HG02840 (cell line): Measurements from ENCODE around the gene CCDC85C.

Source experiments
- ATAC-seq: cut with Tn5 transposase; IDR thresholded peaks from one replicate; pipeline ENCODE4 v1.9.1; 2021; ENCODE audit warnings: mild to moderate bottlenecking, moderate library complexity, moderate number of reproducible peaks; ENCODE audit not compliant: unreplicated experiment, low FRiP score

CCDC85C gene

DNA sequence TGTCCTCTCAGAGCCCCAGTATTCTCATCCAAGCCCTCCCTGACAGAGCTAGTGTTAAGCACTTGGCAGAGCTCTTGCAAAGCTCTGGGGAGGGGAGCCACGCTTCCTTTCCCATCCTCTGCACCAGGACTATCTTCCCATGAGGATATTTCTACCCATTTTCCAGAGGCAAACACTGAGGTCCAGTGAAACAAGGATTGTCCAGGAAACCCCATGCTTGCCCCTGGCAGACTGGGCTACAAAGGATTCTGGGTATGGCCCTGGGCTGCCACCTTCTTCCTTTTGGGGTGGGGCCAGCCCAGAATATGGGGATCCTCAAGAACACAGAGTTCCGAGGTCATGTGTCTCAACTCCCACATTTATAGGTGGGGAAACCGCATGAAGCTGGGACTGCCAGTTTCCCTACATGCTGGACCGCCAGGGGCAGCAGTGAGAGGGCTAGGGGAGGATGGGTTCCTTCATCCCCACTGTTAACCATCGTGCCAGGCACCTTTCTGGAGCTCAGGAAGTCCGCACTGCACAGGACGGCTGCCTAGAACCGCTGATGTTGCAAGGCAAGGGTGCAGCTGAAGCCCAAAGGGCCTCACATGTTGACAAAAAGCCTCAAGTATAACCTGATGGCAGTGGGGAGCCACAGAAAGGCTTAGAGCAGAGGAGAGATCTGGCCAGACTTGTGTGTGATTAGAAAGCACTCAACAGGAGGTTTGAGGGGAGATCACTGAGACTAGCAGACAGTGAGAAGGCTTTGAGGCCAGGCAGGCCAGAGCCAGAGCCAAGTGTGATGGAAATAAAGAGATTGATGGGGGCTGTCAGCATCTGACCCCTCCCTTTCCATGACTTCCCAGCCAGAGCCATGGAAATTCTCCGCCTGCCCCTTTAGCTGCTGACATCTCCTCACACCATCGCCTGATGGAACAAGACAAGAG is 5.5 kb upstream of the CCDC85C start:
- ATAC-seq: no peak

DNA sequence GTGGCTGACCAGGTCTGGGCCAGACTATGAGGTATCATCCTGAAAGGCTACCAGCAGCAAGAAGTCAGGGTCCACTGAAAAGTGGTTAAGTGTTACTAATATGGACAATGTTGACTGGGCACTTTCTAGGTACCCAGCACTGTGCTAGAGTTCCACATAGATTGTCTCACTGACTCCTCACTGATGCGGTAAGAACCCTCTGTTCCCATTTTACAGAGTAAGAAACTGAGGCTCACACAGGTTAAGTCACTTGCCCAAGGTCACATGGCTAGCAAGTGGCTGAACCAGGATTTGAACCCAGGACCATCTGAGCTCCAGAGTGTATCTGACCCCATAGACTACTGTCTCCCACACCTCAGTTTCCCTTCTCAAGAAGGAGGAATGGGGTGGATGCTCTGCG is 4.6 kb upstream of the CCDC85C start:
- ATAC-seq: no peak

DNA sequence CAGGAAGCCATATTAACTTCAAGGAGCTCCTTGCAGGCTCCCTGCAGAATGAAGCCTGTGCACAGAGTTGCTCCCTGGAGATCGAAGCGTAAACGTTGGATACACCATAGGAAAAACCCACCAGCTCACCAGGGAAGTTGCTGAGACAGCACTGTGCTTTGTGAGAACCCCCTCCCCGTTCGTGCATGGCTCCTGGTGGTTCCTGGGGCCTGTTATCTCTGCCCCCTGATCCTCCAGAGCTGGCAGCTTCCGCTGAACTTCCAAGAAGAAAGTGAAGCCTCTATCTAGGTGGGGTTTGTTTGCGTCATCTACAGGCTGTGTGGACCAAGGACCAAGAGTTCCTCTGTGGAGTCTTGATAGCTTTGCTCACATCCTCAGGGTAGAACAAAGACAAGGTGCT is 2.4 kb upstream of the CCDC85C start:
- ATAC-seq: no peak

DNA sequence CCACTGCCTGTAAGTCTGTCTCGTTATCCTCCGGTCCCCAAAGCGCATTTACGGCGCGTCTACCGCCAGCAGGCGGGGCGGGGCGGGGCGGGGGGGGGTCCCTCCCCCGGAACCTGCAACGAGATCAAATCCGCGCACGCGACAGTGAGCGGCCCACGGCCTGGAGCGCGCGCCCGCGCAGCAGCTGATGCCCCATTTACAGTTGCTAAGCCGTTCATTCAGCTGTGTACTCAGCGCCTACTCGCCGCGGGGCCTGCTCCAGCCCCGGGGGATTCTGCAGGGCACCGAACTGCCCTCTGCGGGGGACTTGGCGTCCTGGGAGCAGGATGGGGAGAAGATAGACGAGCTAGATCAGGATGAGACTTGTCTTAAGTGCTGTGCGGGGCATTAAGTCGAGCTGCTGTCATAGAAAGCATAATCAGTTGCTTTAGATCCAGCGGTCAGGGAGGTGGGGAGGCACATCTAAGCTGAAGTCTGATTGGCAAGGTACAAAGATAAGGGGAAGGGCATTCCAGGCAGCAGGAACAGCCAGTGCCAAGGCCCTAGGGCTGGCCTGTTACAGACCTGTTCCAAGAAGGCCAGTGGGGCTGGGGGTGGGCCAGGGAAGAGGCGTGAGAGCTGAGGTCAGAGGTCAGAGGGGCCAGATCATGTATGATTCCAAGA is 1.4 kb upstream of the CCDC85C start:
- ATAC-seq: no peak

DNA sequence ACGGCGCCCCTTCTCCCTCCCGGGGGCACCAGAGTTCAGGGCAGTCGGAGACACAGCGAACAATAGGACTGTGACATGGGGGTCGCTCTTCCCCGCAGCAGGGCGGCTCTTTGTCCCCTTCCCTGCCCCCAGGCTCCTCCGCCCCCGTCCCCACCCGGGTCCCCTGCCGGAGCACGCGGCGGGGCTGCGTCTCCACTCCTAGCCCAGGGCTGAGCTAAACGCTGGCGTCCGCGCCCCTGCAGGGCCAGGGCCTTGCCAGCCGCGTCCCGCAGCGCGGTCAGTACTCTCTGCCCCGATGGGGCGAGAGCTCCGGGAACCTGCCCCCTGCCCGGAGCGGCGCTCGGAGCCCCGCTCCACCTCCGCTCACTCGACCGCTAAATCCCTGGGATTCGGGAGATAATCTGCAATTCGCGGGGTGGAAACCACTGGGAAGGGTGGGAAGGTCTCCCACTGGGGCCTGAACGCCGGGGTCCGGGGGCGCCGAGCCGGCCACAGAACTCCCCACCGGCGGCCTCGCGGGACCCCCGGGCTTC is 825 bp upstream of the CCDC85C start:
- peak; percentile 11 for ATAC-seq

DNA sequence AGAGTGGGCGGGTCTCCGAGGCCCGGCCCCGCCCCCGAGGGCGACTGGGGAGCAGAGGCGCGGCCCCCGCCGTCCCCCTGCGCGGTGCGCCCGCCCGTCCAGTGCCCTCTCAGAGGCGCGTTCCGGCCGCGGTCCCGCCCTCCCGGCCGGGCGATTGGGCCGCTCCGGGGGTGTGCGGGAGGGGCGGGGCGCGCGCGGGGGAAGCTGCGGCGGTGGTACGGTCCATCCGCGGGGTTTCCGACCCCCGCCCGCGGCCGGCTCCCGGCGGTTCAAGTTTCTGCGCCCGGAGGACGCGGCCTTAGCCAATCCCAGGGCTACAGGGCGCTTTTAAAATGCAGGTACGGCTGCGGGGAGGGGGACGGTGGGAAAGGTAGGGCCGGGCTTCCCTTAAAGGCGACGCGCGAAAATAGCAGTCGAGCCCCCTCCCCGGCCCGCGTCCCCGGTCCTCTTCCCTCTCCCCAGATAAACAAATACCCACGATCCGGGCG is 315 bp upstream of the CCDC85C start:
- ATAC-seq: peak; percentile 81

DNA sequence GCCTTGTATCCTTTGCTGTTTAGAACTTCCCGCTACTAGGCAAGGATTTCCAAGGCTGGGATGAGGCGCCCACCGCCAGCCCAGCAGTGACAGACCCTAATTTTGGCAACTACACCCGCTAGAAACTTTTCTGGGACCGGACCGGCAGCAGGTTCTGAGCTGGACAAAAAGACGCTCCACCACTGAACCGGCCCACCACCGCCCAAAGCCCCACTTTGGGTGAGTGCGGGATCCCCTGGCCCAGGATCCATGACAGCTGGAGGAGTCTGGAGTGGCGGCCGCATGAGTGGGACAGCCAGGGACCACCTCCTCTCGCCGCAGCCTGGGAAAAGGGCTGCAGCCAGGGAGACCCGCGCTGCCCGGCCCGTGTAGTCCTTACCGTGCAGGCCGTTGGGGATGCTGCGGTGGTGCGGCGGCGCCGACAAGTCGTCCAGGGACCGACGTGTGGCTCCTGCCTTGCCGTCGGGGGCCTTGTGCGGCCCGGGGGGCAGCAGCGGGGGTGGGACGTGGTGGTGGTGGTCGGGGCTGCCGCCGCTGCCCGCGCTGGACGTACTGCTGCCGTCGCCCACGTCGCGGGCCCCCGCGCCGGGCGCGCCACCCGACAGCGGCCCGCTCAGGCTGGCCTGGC is 1.1 kb downstream of the CCDC85C start:
- ATAC-seq: no peak

DNA sequence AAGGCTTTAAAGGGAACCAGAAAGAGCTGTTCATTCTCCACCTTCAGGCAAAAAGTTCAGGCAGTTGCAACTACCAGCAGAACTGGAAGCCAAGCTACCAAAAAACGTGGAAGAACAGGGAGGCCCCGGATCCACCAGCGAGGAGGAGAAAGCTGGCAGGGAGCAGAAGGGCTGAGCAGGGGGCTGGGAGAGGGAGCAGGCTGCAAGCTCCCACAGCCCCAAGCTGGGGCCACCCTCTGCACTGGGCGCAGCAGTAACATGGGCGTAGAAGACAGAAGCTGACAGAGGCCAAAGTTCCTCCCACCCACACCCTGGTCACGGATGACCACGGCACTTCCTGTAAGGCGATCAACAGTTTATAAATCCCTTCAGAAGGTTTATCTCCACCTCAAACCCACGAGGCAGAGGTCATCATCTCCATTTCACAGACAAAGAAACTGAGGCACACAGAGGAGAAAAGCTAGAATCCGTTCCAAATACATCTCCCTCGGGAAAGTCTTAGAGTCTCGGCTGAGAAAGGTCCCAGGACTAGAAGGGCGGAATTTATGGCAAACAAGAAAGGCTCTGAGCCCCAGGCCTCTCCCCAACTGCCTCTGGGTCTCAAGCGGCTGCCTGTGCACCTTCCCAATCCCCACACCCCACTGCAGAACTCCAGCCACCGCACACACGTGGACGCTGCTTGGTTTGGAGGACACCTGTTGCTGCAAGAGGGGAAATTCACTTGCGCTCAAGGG is 1.8 kb downstream of the CCDC85C start:
- no peak for ATAC-seq

DNA sequence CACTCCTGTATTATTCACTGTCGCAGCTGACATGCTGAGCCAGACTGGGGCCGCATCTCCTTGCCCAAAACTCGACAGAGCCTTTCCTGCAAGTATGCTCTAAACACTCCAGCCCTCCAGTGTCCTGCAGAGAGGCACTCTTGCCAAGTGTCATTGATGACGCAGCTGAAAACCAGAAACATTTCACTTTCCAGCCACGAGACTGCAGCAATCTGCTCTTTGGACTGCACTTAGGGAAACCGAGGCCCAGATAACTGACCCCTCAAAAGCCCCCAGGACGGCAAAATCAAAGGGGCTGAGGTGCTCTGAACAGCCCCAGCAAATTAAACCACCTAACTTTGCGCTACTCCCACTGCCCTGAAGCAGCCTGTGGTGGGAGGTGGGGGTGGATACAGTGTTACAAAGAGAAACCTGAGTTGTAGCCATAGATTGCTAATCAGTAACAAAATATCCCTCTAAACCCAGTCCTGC is 2.6 kb downstream of the CCDC85C start:
- ATAC-seq: no peak

DNA sequence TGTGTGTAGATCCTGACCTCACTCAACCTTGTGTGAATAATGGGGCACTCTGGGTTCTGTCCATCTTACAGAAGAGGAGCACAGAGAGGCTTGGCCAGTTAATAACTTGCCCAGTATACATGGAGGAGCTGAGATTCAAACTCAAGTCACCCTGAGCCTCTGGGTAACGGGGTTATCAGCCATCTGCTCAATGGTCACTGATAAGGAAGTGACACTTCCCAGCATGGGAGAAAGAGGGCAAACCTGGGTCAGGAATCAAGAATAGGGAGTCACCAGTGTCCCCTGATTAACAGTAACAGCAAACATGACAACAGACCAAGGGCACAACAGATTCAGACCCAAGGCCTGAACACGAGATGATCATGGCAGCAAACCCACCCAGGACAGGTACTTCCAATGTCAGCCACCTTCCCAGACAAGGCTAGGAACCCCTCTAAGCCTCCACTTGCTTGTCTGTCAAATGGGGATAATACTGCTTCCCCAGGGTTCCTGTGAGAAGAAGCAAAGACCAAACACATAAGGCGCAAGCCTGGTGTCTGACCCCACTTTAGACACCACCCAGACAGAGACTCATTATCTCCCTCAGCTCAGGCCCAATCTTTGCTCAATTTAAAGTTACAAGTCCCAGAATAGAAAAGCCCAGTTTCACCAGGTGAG is 3.6 kb downstream of the CCDC85C start:
- ATAC-seq: no peak

DNA sequence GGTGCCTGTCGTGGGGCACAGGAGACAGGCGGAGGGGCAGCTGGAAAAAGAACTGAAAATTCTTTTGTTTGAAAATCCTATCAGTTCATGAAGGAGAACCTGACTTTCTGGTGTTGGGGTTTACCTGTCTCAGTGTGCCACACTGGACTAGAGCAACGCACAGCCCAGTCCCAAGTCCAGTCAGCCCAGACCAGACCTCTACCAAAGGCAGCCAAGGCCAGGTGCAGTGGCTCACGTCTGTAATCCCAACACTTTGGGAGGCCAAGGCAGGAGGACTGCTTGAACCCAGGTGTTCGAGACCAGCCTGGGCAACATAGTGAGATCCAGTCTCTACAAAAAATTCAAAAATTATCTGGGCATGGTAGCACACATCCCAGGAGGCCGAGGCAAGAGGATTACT is 4.6 kb downstream of the CCDC85C start:
- ATAC-seq: no peak

DNA sequence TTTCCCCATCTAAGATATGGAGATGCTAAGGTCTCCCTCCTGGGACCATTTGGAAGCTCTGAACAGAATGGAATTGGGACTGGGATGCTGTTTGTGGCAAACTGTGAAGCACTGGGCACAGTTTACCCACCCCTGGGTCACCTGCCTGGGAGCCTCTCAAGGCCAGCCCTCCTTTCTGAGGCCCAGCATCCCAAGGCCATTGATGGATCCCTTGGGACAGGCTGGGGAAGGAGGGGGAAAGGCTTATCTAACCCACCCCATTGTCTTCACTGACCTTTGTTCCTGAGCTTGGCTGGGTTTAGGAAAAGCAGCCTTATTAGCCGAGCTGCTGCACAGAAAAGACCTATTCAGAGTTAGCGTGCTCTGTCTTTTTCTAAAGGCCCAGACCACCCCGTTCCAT is 5.2 kb downstream of the CCDC85C start:
- no peak for ATAC-seq

DNA sequence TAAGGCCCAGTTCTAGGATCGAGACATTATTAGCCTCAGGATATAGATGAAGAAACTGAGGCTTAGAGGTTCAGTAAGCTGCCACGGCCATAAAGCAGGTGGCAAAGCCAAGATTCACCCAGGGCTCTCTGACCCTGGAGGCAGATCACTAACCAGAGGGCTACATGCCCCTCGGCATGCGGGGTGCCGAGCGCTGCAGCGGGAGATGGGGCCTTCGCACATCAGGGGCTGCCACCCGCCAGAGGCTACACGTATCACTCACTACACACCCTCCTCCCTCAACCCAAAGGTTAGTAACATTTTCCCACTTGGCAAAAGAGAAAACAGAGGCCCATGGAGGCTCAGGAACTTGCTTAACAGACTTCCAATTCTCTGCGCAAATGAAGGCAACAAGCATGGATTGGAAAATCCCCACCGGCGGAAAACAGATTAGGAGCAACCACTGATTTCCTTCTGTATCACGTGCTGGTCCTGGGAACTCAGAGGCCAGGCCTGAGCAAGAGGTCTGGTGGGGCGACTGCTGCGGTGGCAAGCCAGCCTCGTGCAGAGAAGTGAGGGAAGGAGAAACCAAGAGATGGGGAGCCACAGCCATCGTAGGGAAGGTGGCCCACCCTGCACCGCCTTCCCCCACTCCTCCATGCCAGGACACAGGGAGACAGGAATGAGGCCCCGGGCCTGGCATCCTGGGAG is 6.0 kb downstream of the CCDC85C start:
- no peak for ATAC-seq

DNA sequence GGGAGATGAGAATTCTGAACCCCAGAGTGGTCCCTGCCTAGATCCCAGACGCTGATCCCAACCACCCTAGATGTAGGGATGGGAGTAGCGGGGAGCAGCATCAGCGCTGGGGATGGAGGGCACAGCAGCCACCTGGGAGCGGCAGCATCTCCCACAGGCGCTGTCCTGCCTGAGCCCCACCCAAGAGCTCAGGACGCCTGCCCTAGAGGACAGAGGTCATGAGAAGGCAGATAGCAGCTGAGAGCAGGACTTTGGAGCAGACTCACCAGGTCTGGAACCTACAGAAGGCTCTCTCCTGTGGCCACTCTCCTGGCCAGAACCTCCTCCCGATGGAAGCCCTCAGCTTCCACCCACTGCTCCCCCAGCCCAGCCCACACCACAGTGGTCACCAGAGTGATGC is 7.2 kb downstream of the CCDC85C start:
- no peak for ATAC-seq

DNA sequence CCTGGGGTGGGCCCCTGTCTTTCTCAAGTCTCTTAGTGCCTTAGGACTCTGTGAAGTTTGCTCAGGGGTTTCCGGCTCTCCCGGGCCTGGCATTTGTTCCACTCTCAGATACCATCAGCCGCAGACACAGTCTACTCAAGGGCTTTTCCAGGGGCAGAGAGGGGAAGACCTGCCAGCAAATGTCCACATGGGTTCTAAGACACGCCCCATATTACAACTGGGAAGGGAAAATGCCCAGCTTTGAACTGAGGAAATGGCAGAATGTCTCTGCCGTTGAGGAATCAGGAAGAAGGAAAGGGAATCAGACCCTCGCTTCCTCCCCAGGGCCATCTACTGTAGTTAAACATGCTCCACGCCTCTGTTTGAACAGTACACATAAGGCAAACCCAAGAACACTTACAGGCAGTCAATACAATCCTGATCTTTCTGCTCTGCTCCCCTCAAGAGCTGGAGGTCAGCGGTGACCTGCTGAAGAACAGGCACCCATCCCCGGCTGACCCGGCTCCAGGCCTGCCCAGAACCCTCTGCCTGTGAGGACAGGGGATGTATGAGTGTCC is 7.9 kb downstream of the CCDC85C start:
- ATAC-seq: no peak

DNA sequence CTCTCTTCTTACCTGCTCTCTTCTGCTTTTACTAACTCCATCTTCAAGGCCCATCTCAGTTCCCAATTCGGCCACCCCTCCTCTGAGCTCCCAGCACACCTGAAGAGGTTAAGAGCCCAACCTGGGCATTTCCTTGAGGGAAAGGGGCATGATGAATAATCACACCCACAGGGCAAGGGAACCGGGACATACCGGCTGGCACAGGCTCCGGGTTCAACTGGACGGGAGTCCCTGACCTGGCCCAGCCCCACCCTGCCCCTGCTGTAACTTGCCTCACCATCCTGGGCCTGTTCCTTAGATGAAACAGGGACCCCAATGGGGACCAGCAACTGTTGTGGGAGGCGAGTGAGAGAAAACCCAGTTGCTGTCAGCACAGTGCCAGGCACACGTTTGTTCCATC is 8.5 kb downstream of the CCDC85C start:
- ATAC-seq: no peak

DNA sequence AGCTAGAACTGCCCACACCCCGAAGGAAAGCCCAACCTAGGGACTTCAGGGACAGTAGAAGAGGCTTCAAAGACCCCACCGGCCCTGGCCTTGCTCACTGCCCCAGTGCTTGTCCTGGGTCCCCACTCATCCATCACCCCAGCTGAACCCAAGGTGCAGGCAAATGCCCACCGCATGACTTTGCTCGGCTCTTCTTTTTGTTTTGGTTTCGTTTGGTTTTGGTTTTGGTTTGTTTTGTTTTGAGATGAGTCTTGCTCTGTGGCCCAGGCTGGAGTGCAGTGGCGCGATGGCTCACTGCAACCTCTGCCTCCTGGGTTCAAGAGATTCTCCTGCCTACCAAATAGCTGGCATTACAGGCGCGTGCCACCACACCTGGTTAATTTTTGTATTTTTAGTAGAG is 9.0 kb downstream of the CCDC85C start:
- ATAC-seq: peak; percentile 83

DNA sequence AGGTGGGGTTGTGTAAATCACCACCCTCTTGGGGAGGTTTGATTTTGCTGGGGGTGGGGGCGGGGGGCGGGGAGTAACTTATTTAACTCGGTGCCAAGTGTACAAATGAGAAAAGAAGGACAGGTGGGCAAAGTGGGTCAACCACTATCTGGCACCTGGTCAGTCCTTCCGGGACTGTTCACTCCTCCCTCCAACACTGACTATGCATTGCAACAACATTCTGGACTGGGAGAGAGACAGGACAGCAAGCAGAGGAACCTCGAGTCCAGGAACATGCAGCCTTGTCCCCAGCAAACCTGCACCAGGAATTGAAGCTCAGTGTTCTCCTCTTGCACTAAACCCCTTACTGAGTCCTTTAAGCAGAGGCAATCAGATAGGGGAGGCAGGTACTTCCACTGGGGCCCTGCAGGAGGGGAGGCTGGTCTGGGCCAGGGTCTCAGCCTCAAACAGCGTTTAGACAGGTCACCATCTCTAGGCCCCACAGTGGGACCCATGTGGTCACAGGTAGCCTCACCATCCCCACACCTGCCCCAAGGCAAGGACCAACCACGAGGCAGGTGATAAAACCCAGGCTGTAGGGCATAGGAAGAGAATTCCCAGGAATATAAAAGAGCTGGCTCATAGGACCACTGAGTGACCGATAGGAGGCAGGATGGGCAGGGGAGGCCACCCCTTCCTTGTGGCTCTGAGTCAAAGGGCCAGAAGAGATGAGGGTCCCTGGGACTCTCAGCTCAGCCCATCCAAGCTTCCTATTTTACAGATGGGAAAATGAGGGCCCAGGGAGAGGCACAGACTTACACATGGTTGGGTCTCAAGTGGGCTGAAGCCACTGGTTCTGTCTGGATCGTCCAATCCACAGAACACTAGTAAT is 9.8 kb downstream of the CCDC85C start:
- peak; percentile 8 for ATAC-seq
